Fibroblast of lung (primary cell): ENCODE data around the gene SEMA3E. TPM values are rescaled to one million over a fixed set of nuclear protein-coding genes. Genes with fewer than 3 reads are reported as not detected.
A peak's percentile ranks its signal among the peaks of the same experiment; 100 is the strongest.

ENCODE experiments used
- DNase-seq, 2 donors: peaks; one replicate each; pipeline versions ENCODE4 v3.0.0 to v3.0.0-alpha.2; 2010; ENCODE audit warnings: low read depth in 2 of 2
- H2AFZ ChIP-seq: 2 replicates; pipeline ENCODE4 v1.5.1; 2012; ENCODE audit warnings: low read length, control low read depth, inconsistent platforms
- H3K27ac ChIP-seq: 2 replicates; pipeline ENCODE4 v1.5.1; 2011; ENCODE audit warnings: low read length, control low read depth; ENCODE audit not compliant: insufficient read depth
- H3K27me3 ChIP-seq: 2 replicates; pipeline ENCODE4 v1.5.1; 2011; ENCODE audit warnings: mild to moderate bottlenecking, low read length; ENCODE audit not compliant: control insufficient read depth, insufficient read depth
- H3K36me3 ChIP-seq: 2 replicates; pipeline ENCODE4 v1.5.1; 2011; ENCODE audit warnings: low read length; ENCODE audit not compliant: control insufficient read depth, insufficient read depth
- H3K4me1 ChIP-seq: 2 replicates; pipeline ENCODE4 v1.5.1; 2011; ENCODE audit warnings: low read length; ENCODE audit not compliant: control insufficient read depth, insufficient read depth; ENCODE audit errors: extremely low read depth
- H3K4me2 ChIP-seq: 2 replicates; pipeline ENCODE4 v1.5.1; 2011; ENCODE audit warnings: low read length, control low read depth; ENCODE audit not compliant: insufficient read depth; ENCODE audit errors: extremely low read depth
- H3K4me3 ChIP-seq, 4 experiments: fragments of 200-600 bp in 1 of 4; sonication (generic) in 1 of 4; replicated peaks in 1 of 4; 2 replicates each; pipeline ENCODE4 v1.5.1; 2011 to 2016; ENCODE audit warnings: low read length in 4 of 4, low read depth in 3 of 4, mild to moderate bottlenecking in 3 of 4, control low read depth in 2 of 4, inconsistent platforms in 1 of 4, mixed read lengths in 1 of 4; ENCODE audit not compliant: insufficient read depth in 1 of 4; ENCODE audit errors: control extremely low read depth in 1 of 4
- H3K79me2 ChIP-seq: 2 replicates; pipeline ENCODE4 v1.5.1; 2012; ENCODE audit warnings: mild to moderate bottlenecking, low read length, inconsistent platforms; ENCODE audit not compliant: control insufficient read depth, insufficient read depth
- H3K9ac ChIP-seq: 2 replicates; pipeline ENCODE4 v1.5.1; 2011; ENCODE audit warnings: mild to moderate bottlenecking, low read length, control low read depth; ENCODE audit not compliant: insufficient read depth
- H3K9me3 ChIP-seq: 2 replicates; pipeline ENCODE4 v1.5.1; 2012; ENCODE audit warnings: low read depth, low read length; ENCODE audit not compliant: control insufficient read depth, insufficient read depth
- H4K20me1 ChIP-seq: 2 replicates; pipeline ENCODE4 v1.5.1; 2011; ENCODE audit warnings: low read length; ENCODE audit not compliant: control insufficient read depth, insufficient read depth; ENCODE audit errors: extremely low read depth
- EZH2 ChIP-seq: IDR thresholded peaks from 2 replicates; pipeline ENCODE4 v1.5.1; 2012; ENCODE audit warnings: low read length, control low read depth, mild to moderate bottlenecking; ENCODE audit errors: missing control alignments
- polyA plus RNA-seq, 2 donors: library from polyadenylated mRNA; depleted of rRNA in 1 of 2; stranded (reverse) in 1 of 2; unstranded in 1 of 2; fragments of >200 nt; gene quantifications; 2 replicates each; pipeline ENCODE4 v1.2.1, GENCODE V29; 2011 to 2012; ENCODE audit warnings: missing spikeins in 1 of 2
- total RNA-seq: library from RNA; depleted of rRNA; stranded (reverse); fragments of >200 nt; gene quantifications from 2 replicates; pipeline ENCODE4 v1.2.1, GENCODE V29; 2014
- TF ChIP-seq, protein P1 (sequence below), 2 donors: IDR thresholded peaks in 1 of 2; conservative IDR thresholded peaks in 1 of 2; 1 replicate in 1 of 2; 2 replicates in 1 of 2; pipeline ENCODE4 v1.5.1; 2011 to 2012; ENCODE audit warnings: low read length in 2 of 2, control low read depth in 1 of 2, inconsistent platforms in 1 of 2, low read depth in 1 of 2, mild to moderate bottlenecking in 1 of 2

SEMA3E gene
- total and polyA plus RNA-seq, 2 donors (not counting 1 experiment from before 2014, with no cell fraction given) = 1.1 to 2.0 TPM

DNA sequence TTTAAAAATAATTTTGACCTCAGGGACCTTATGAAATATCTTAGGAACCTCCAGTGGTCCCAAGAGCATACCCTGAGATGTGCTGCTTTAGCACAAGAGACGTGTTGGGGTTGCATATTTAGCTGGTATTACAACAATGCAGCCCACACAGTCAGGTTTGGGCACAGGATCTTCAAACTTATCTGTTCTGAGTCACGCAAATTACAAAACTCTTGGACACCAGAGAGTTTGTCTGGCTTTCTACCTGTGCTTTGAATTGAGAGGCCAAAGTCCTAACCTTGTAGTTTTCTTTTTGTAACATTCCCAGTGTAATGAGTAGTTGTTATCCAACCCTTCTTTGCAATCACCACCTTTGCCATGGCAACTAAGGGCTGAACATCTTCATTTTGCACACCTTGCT lies 322.7 kb downstream of the SEMA3E start:
- H3K36me3 ChIP-seq = no peaks in the 10 kb centered on the region

DNA sequence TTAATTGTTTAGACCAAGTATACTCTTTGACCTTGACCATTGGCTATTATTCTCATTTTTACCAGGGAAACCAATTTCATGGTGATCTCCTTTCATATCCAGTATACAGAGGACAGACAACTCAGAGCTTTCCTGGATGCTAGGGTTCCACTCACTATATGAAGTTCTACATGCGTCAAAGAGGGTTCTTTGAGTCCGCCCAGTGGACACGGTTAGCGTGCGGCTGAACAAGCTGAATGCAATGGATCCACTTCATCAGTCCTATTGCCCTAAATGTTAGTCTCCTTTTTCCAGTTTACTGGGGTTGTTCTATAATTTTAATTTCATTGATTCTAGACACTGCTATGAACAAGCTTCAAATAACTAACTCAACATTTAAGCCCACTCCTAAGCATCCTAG lies 323.9 kb downstream of the SEMA3E start:
- no peak overlapping the region for H3K27ac ChIP-seq
- no peaks in the 10 kb centered on the region for H3K79me2 ChIP-seq
- H3K27me3 ChIP-seq = no peaks in the 10 kb centered on the region
- H4K20me1 ChIP-seq = no peaks in the 10 kb centered on the region
- H3K4me2 ChIP-seq = no peak overlapping the region
- H3K9ac ChIP-seq = no peak overlapping the region
- H3K9me3 ChIP-seq = no peaks in the 10 kb centered on the region
- no peaks in the 10 kb centered on the region for H3K36me3 ChIP-seq
- no peak overlapping the region for H2AFZ ChIP-seq
- H3K4me1 ChIP-seq = no peaks in the 10 kb centered on the region
- DNase-seq = no peak
- TF ChIP-seq, protein P1, sequence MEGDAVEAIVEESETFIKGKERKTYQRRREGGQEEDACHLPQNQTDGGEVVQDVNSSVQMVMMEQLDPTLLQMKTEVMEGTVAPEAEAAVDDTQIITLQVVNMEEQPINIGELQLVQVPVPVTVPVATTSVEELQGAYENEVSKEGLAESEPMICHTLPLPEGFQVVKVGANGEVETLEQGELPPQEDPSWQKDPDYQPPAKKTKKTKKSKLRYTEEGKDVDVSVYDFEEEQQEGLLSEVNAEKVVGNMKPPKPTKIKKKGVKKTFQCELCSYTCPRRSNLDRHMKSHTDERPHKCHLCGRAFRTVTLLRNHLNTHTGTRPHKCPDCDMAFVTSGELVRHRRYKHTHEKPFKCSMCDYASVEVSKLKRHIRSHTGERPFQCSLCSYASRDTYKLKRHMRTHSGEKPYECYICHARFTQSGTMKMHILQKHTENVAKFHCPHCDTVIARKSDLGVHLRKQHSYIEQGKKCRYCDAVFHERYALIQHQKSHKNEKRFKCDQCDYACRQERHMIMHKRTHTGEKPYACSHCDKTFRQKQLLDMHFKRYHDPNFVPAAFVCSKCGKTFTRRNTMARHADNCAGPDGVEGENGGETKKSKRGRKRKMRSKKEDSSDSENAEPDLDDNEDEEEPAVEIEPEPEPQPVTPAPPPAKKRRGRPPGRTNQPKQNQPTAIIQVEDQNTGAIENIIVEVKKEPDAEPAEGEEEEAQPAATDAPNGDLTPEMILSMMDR (conservative IDR thresholded peaks at IDR 0.05 in 1 of 2, IDR thresholded peaks at IDR 0.05 in 1 of 2; ENCODE audit: low read depth in 1 of 2, low read length in 2 of 2) = no peak
- no peak for TF ChIP-seq EZH2
- H3K4me3 ChIP-seq = no peak overlapping the region

More for the DNA sequence above, 322.7 kb downstream of the SEMA3E start:
- Histone ChIP-seq H3K27ac (no peak overlapping the region), H3K4me2 (no peak overlapping the region), H3K27me3 (no peaks in the 10 kb centered on the region), H3K79me2 (no peaks in the 10 kb centered on the region), H3K4me1 (no peaks in the 10 kb centered on the region), H4K20me1 (no peaks in the 10 kb centered on the region), H3K4me3 (no peak overlapping the region), H3K9ac (no peak overlapping the region), H2AFZ (no peak overlapping the region), H3K9me3 (no peaks in the 10 kb centered on the region)
- peak in 1 of 2 donors; percentile 8 for DNase-seq
- TF ChIP-seq, protein P1 (conservative IDR thresholded peaks at IDR 0.05 in 1 of 2, IDR thresholded peaks at IDR 0.05 in 1 of 2; ENCODE audit: low read depth in 1 of 2, low read length in 2 of 2) = no peak
- no peak for TF ChIP-seq EZH2

DNA sequence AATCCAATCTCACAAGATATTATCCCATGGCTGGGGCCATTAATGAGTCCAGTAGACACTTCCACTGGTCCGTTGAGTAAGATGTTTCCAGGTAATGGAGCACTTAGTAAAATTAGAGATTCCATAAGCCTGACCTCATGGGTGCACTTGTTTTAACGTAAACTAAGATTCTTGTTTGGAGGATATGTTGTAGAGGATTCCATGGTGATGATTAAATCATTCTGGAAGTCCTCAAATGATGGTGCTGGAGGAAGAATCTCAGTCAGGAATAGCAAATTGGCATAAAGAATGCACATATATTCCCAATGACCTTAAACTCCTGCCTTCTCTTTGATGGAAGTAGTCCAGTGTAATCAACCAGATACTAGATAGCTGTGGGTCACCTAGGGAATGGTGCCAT lies 324.3 kb downstream of the SEMA3E start:
- Histone ChIP-seq H3K36me3 (no peaks in the 10 kb centered on the region), H3K79me2 (no peaks in the 10 kb centered on the region), H3K4me3 (no peak overlapping the region), H4K20me1 (no peaks in the 10 kb centered on the region), H3K27me3 (no peaks in the 10 kb centered on the region), H3K4me1 (no peaks in the 10 kb centered on the region), H2AFZ (no peak overlapping the region), H3K27ac (no peak overlapping the region), H3K4me2 (no peak overlapping the region), H3K9ac (no peak overlapping the region), H3K9me3 (no peaks in the 10 kb centered on the region)
- no peak for TF ChIP-seq EZH2
- DNase-seq = no peak
